Measurements from ENCODE around the gene SYT14. TPM values are rescaled to one million over a fixed set of nuclear protein-coding genes. Genes with fewer than 3 reads are reported as not detected.
"Not testable (repeated sequence)": the region's sequence is repeated elsewhere in the genome, so short reads cannot be mapped to it uniquely, and the experiment has no call there.

SYT14 gene
- total RNA-seq, 1 experiment from 2014 or later, result 1.4 TPM

DNA sequence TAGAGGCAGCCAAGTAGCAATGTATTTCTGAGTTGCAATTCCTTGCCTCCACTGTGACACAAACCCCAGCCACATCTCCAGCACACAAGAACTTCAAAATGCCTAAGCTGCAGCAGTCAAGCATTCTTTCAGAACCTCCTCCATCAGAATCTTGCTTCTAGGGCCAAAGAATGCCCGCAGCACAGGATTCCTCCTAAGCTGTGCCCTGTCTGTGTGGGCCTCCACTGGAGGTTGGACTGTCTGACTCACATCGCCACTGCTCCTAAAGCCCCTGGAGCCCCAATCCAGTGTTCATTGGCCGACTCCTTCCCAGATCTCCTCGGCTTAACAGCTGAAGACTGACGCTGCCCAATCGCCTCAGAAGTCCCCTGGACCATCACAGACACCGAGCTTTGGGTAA, 251.4 kb downstream of the SYT14 start:
- H3K4me1 ChIP-seq (replicated peaks; ENCODE audit: insufficient read depth), result peaks cover 23% of the 10 kb centered on the region
- H3F3A ChIP-seq (ENCODE audit: insufficient read depth, low read depth), result no peaks in the 10 kb centered on the region
- DNase-seq, result no peak
- H4K20me1 ChIP-seq (ENCODE audit: insufficient read depth), result no peaks in the 10 kb centered on the region
- BruUV-seq (replicated peaks), result no TSS peak
- intact Hi-C loops (cut with micrococcal nuclease; ENCODE audit: unreplicated experiment), result loop anchor here (2.0 to 5.0 kb wide), 2 partner anchors 43 to 103 kb away; partner anchors contain the start of gene SERTAD4
- no peak overlapping the region for H3K27ac ChIP-seq
- no peak overlapping the region for H3K4me3 ChIP-seq
- CTCF ChIA-PET, result no interaction called here
- H3K79me2 ChIP-seq (ENCODE audit: low read depth), result no peaks in the 10 kb centered on the region
- POLR2A ChIA-PET (ENCODE audit: unreplicated experiment), result no interaction called here
- no peaks in the 10 kb centered on the region for H3K9me2 ChIP-seq (ENCODE audit: insufficient read depth)
- no peaks in the 10 kb centered on the region for H3K9me3 ChIP-seq (ENCODE audit: insufficient read depth, low read depth)
- no peaks in the 10 kb centered on the region for H3K36me3 ChIP-seq (ENCODE audit: low read depth)
- TF ChIP-seq, protein P1, sequence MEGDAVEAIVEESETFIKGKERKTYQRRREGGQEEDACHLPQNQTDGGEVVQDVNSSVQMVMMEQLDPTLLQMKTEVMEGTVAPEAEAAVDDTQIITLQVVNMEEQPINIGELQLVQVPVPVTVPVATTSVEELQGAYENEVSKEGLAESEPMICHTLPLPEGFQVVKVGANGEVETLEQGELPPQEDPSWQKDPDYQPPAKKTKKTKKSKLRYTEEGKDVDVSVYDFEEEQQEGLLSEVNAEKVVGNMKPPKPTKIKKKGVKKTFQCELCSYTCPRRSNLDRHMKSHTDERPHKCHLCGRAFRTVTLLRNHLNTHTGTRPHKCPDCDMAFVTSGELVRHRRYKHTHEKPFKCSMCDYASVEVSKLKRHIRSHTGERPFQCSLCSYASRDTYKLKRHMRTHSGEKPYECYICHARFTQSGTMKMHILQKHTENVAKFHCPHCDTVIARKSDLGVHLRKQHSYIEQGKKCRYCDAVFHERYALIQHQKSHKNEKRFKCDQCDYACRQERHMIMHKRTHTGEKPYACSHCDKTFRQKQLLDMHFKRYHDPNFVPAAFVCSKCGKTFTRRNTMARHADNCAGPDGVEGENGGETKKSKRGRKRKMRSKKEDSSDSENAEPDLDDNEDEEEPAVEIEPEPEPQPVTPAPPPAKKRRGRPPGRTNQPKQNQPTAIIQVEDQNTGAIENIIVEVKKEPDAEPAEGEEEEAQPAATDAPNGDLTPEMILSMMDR (conservative IDR thresholded peaks at IDR 0.05), result no peak
- no peak for TF ChIP-seq EZH2 (IDR thresholded peaks at IDR 0.05; ENCODE audit: low read depth)
- H3K4me2 ChIP-seq, result no peak overlapping the region; the same call in 1 of the 2 replicates
- H3K27me3 ChIP-seq (ENCODE audit: insufficient read depth, low read depth), result no peaks in the 10 kb centered on the region
- no peak overlapping the region for H2AFZ ChIP-seq

DNA sequence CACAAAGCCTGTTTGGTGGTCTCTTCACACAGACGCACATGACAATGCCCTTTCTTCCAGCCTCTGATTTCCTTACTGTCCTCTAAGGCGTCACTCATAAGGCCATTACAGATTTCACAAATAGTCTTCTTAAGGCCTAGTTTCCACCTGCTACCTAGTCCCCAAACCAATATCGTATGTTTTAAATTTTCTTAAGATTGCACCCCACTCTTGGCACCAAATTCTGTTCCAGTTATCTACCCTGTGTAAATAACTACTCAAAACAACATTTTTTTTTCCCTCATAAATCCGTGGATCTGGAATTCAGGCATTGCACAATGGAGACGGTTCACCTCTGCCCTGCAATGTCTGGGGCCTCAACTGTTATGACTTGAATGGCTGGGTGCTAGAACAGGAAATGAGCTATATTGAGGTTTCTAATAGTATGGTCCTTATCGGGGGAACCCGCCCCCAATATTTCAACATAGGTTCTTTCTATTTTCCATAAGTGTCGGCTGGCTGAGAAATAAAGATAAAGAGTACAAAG, 257.7 kb downstream of the SYT14 start:
- no peak for DNase-seq
- no peak overlapping the region for H3K27ac ChIP-seq
- no peak overlapping the region for H2AFZ ChIP-seq
- ChIA-PET CTCF (no interaction called here), POLR2A (ENCODE audit: unreplicated experiment) (no interaction called here)
- H3K9me2 ChIP-seq (ENCODE audit: insufficient read depth), result no peaks in the 10 kb centered on the region
- H3K36me3 ChIP-seq (ENCODE audit: low read depth), result no peaks in the 10 kb centered on the region
- intact Hi-C loops (cut with micrococcal nuclease; ENCODE audit: unreplicated experiment), result no loop called here
- no peaks in the 10 kb centered on the region for H3F3A ChIP-seq (ENCODE audit: insufficient read depth, low read depth)
- no peak overlapping the region for H3K4me2 ChIP-seq
- H3K4me3 ChIP-seq, result no peak overlapping the region
- H3K9me3 ChIP-seq (ENCODE audit: insufficient read depth, low read depth), result peaks cover 12% of the 10 kb centered on the region
- 0 out of 2 replicates have a peak, but pooled peaks cover 4% of the 10 kb centered on the region for H3K4me1 ChIP-seq (replicated peaks; ENCODE audit: insufficient read depth)
- no TSS peak for BruUV-seq (replicated peaks)
- no peaks in the 10 kb centered on the region for H4K20me1 ChIP-seq (ENCODE audit: insufficient read depth)
- no peaks in the 10 kb centered on the region for H3K27me3 ChIP-seq (ENCODE audit: insufficient read depth, low read depth)
- TF ChIP-seq, protein P1 (conservative IDR thresholded peaks at IDR 0.05), result no peak
- no peak for TF ChIP-seq EZH2 (IDR thresholded peaks at IDR 0.05; ENCODE audit: low read depth)
- H3K79me2 ChIP-seq (ENCODE audit: low read depth), result no peaks in the 10 kb centered on the region

DNA sequence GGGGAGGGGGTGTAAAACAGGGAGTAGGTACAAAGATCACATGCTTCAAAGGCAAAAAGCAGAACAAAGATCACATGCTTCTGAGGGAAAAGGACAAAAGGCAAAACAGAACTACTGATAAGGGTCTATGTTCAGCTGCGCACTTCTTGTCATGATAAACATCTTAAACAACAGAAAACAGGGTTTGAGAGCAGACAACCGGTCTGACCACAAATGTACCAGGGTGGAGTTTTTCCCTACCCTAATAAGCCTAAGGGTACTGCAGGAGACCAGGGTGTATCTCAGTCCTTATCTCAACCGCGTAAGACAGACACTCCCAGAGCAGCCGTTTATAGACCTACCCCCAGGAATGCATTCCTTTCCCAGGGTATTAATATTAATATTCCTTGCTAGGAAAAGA, 258.2 kb downstream of the SYT14 start:
- peaks cover 12% of the 10 kb centered on the region for H3K9me3 ChIP-seq (ENCODE audit: insufficient read depth, low read depth)
- DNase-seq; intact Hi-C loops (cut with micrococcal nuclease; ENCODE audit: unreplicated experiment); H3K79me2 ChIP-seq (ENCODE audit: low read depth); H3K36me3 ChIP-seq (ENCODE audit: low read depth); CTCF ChIA-PET; BruUV-seq (replicated peaks); H3K27me3 ChIP-seq (ENCODE audit: insufficient read depth, low read depth); POLR2A ChIA-PET (ENCODE audit: unreplicated experiment); H3K27ac ChIP-seq; H3K4me3 ChIP-seq; H4K20me1 ChIP-seq (ENCODE audit: insufficient read depth); H3K4me1 ChIP-seq (replicated peaks; ENCODE audit: insufficient read depth); H3K9me2 ChIP-seq (ENCODE audit: insufficient read depth); H2AFZ ChIP-seq; H3K4me2 ChIP-seq; H3F3A ChIP-seq (ENCODE audit: insufficient read depth, low read depth): not testable (repeated sequence)

DNA sequence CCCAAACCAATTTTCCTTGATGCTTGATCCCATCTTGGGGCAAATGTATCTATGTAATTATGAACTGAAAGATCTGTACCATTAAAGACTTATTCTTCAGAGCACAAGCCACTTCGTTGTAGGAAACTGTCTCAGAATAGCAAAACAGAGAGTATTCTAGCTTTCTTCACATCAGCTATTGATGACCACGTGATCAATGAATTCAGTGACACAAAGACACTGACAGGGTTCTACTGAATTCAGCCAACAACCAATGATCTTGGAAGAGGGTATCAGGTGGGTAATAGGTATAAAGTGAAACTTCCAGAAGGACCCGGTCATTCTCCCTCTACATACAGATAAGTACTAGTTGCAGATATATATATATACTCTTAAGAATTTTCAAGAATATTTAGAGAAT, 260.8 kb downstream of the SYT14 start:
- Histone ChIP-seq H4K20me1 (ENCODE audit: insufficient read depth) (no peaks in the 10 kb centered on the region), H3K9me3 (ENCODE audit: insufficient read depth, low read depth) (peaks cover 12% of the 10 kb centered on the region), H3K79me2 (ENCODE audit: low read depth) (no peaks in the 10 kb centered on the region), H2AFZ (no peak overlapping the region), H3K4me2 (no peak overlapping the region), H3F3A (ENCODE audit: insufficient read depth, low read depth) (no peaks in the 10 kb centered on the region), H3K4me1 (replicated peaks; ENCODE audit: insufficient read depth) (no peaks in the 10 kb centered on the region), H3K27ac (no peak overlapping the region), H3K9me2 (ENCODE audit: insufficient read depth) (no peaks in the 10 kb centered on the region), H3K4me3 (no peak overlapping the region), H3K36me3 (ENCODE audit: low read depth) (no peaks in the 10 kb centered on the region), H3K27me3 (ENCODE audit: insufficient read depth, low read depth) (no peaks in the 10 kb centered on the region)
- TF ChIP-seq, protein P1 (conservative IDR thresholded peaks at IDR 0.05), result no peak
- TF ChIP-seq EZH2 (IDR thresholded peaks at IDR 0.05; ENCODE audit: low read depth), result no peak
- POLR2A ChIA-PET (ENCODE audit: unreplicated experiment), result no interaction called here
- intact Hi-C loops (cut with micrococcal nuclease; ENCODE audit: unreplicated experiment), result no loop called here
- no peak for DNase-seq
- CTCF ChIA-PET, result no interaction called here
- no TSS peak for BruUV-seq (replicated peaks)
